Measurements from ENCODE around the gene IRF6.
A peak's percentile ranks its signal among the peaks of the same experiment; 100 is the strongest.

IRF6 gene

DNA sequence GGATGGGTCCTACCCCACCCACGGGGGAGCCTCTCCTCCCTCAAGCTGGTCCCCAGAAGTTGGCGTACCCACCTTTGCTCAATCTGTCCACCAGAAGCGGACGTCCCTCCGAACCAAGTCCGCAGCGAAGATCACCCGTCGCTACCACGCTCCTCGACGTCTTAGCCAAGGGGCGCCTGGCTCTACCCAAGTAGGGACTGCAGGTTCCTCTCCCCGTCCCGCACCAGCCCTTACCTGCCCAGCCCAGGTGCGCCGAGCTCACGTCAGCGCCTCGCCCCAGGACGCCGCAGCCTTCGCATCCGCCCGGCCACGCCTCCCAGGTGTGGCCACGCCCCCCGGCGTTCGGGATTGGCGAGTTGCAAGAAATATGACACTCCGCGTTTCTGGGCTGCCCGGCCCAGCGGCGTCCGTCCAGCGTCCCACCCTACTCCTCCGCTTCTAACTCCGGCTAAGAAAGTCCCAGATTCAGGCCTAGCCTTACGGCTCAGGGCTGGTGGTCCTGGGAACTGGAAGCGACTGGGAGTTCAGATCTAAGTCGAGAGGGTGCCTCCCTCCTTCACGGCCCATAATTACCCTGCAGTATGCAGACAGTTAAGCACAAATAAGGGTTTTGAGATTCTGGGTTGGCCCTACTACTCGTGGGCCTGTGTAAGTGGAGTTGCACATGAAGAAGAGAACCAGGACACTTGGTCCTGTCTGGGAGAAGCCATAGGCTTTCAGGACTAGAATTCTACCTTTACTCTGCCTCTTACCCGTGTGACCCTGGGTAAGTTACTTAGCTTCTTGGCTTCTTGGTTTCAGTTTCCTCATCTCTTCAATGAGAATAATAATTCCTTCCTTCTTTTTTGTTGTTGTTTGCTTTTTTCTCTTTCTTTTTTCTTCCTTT, at the start of gene IRF6:
IRF6 (minus strand) TSS at position 268 of the 886 bp plus-strand sequence. CDS start 4,729 bp downstream, outside the sequence.
- Histone ChIP-seq H2AFZ (ENCODE audit: low read depth, low read length) (no peak within 1 kb of the TSS), H3K27me3 (ENCODE audit: insufficient read depth, low read length) (peaks cover 45% of the 10 kb centered on the region), H3K36me3 (ENCODE audit: insufficient read depth, low read length) (no peaks in the 10 kb centered on the region), H3K4me1 (ENCODE audit: insufficient read depth, low read length) (peaks cover 5% of the 10 kb centered on the region), H3K4me3 (ENCODE audit: low read length) (peak within 1 kb of the TSS; percentile 28), H3K9me3 (ENCODE audit: low read length) (no peaks in the 10 kb centered on the region)

DNA sequence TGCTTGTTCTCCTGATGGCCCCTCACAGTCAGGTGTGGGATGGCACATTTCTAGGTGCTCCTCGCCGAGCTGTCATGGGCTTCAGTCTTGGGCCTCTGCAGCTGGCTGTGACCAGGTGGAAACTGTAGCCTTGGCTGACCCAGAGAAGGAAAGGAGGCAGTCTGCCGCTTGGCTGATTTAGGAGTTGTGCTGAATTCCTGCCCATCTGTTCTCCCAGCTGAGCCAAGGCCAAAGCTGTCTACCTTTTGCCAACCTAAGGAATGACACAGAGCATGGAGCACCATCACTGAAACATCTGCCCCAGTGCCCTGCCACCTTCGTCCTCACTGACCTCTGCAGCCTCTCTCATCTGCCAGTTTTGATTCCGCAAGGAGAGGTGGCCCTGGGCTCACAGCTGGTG, 49.7 kb upstream of the IRF6 start:
- Histone ChIP-seq H3K4me3 (ENCODE audit: low read length) (no peak overlapping the region), H3K36me3 (ENCODE audit: insufficient read depth, low read length) (peaks cover 29% of the 10 kb centered on the region), H3K27me3 (ENCODE audit: insufficient read depth, low read length) (no peaks in the 10 kb centered on the region), H3K4me1 (ENCODE audit: insufficient read depth, low read length) (no peaks in the 10 kb centered on the region), H2AFZ (ENCODE audit: low read depth, low read length) (no peak overlapping the region), H3K9me3 (ENCODE audit: low read length) (no peaks in the 10 kb centered on the region)

- Histone ChIP-seq H2AFZ (ENCODE audit: low read depth, low read length) (no peak overlapping the region), H3K36me3 (ENCODE audit: insufficient read depth, low read length) (peaks cover 29% of the 10 kb centered on the region), H3K9me3 (ENCODE audit: low read length) (no peaks in the 10 kb centered on the region), H3K27me3 (ENCODE audit: insufficient read depth, low read length) (no peaks in the 10 kb centered on the region), H3K4me1 (ENCODE audit: insufficient read depth, low read length) (no peaks in the 10 kb centered on the region), H3K4me3 (ENCODE audit: low read length) (no peak overlapping the region)
Measured at GRCh38 chr1:209855006-209855405, 49.1 kb upstream of the IRF6 start.

- Histone ChIP-seq H3K9me3 (ENCODE audit: low read length) (no peaks in the 10 kb centered on the region), H3K4me1 (ENCODE audit: insufficient read depth, low read length) (no peaks in the 10 kb centered on the region), H2AFZ (ENCODE audit: low read depth, low read length) (no peak overlapping the region), H3K27me3 (ENCODE audit: insufficient read depth, low read length) (no peaks in the 10 kb centered on the region), H3K36me3 (ENCODE audit: insufficient read depth, low read length) (peaks cover 35% of the 10 kb centered on the region), H3K4me3 (ENCODE audit: low read length) (no peak overlapping the region)
Measured at GRCh38 chr1:209854196-209854595, 48.3 kb upstream of the IRF6 start.

GRCh38 chr1:209853676-209854075, 47.7 kb upstream of the IRF6 start:
- Histone ChIP-seq H2AFZ (ENCODE audit: low read depth, low read length) (no peak overlapping the region), H3K36me3 (ENCODE audit: insufficient read depth, low read length) (peaks cover 40% of the 10 kb centered on the region), H3K9me3 (ENCODE audit: low read length) (no peaks in the 10 kb centered on the region), H3K4me3 (ENCODE audit: low read length) (no peak overlapping the region), H3K4me1 (ENCODE audit: insufficient read depth, low read length) (no peaks in the 10 kb centered on the region), H3K27me3 (ENCODE audit: insufficient read depth, low read length) (no peaks in the 10 kb centered on the region)

- no peak overlapping the region for H3K4me3 ChIP-seq (ENCODE audit: low read length)
- H3K36me3 ChIP-seq (ENCODE audit: insufficient read depth, low read length), result peaks cover 53% of the 10 kb centered on the region
- no peak overlapping the region for H2AFZ ChIP-seq (ENCODE audit: low read depth, low read length)
- no peaks in the 10 kb centered on the region for H3K27me3 ChIP-seq (ENCODE audit: insufficient read depth, low read length)
- H3K9me3 ChIP-seq (ENCODE audit: low read length), result no peaks in the 10 kb centered on the region
- H3K4me1 ChIP-seq (ENCODE audit: insufficient read depth, low read length), result no peaks in the 10 kb centered on the region
Measured at GRCh38 chr1:209850342-209850979, 44.5 kb upstream of the IRF6 start.

DNA sequence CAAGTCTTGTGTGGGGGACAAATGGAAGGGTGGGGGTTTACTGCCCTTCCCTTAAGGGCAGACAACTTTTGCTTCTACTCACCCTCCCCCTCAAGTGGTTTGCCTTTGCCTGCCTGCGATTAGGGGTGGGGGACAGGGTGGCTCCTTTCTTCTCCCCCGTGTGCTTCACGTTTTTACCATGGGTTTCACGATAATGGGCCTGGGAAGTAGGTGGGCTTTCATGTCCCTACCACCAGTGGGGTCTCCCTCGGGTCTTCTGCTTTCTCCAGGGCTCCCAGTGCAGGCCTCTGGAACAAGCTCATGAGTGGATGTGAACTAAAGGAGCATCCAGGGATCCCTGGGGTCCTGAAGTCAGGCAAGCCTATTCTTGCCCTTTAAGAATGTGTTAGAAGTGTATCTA, 43.4 kb upstream of the IRF6 start:
- Histone ChIP-seq H3K4me1 (ENCODE audit: insufficient read depth, low read length) (no peaks in the 10 kb centered on the region), H2AFZ (ENCODE audit: low read depth, low read length) (no peak overlapping the region), H3K36me3 (ENCODE audit: insufficient read depth, low read length) (peaks cover 63% of the 10 kb centered on the region), H3K9me3 (ENCODE audit: low read length) (no peaks in the 10 kb centered on the region), H3K4me3 (ENCODE audit: low read length) (no peak overlapping the region), H3K27me3 (ENCODE audit: insufficient read depth, low read length) (no peaks in the 10 kb centered on the region)

DNA sequence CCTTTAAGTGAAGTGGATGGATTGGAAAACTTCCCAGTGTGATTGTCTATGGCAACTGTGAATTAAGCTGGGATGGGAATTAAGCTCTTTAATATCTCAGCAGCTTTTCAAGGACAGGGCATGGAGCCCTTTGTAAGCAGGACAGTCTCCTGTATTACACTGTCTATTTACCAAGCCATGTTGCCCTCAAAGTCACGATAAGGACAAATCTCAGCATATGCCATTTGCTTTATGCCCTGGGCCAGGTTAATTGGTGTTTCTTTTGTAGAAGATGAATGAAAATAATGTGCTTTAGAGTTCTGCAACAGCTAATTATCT, 39.4 kb upstream of the IRF6 start:
- H3K9me3 ChIP-seq (ENCODE audit: low read length), result no peaks in the 10 kb centered on the region
- H3K4me1 ChIP-seq (ENCODE audit: insufficient read depth, low read length), result no peaks in the 10 kb centered on the region
- no peak overlapping the region for H3K4me3 ChIP-seq (ENCODE audit: low read length)
- H2AFZ ChIP-seq (ENCODE audit: low read depth, low read length), result no peak overlapping the region
- H3K36me3 ChIP-seq (ENCODE audit: insufficient read depth, low read length), result peaks cover 69% of the 10 kb centered on the region
- H3K27me3 ChIP-seq (ENCODE audit: insufficient read depth, low read length), result no peaks in the 10 kb centered on the region

DNA sequence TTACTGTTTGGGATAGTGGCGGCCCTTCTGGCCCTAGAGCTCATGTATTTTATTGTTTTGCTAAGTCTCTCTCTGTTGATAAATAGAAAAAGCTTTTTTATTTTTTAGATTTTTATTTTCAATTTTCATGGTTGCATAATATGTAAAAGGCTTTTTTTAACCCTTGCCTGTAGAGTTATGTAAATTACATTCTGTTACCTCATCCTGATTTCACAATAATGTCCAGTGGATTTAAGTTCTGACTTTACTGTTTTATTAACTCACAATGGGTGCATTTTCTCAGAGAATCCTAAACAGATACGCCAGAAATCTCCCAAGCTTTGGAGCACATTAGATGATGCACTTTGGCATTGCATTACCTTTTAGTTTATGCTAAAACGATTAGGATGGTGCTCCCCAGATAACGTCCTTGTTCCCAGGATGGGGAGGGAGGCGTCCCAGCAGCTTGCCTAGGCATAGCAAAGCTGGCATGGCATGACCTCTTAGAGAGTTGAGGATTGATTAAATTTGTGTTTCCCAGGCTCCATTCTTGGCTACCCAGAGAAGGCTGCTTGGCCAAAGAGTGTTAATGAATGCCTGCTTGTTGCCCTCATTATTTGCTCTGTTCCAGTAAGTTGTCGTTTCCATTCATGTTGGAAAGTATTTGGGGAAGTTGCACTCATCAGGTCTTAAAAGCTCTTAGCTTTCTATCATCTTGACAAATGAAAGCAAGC, 38.9 kb upstream of the IRF6 start:
- Histone ChIP-seq H3K4me1 (ENCODE audit: insufficient read depth, low read length) (no peaks in the 10 kb centered on the region), H2AFZ (ENCODE audit: low read depth, low read length) (no peak overlapping the region), H3K36me3 (ENCODE audit: insufficient read depth, low read length) (peaks cover 70% of the 10 kb centered on the region), H3K9me3 (ENCODE audit: low read length) (no peaks in the 10 kb centered on the region), H3K27me3 (ENCODE audit: insufficient read depth, low read length) (no peaks in the 10 kb centered on the region), H3K4me3 (ENCODE audit: low read length) (no peak overlapping the region)

DNA sequence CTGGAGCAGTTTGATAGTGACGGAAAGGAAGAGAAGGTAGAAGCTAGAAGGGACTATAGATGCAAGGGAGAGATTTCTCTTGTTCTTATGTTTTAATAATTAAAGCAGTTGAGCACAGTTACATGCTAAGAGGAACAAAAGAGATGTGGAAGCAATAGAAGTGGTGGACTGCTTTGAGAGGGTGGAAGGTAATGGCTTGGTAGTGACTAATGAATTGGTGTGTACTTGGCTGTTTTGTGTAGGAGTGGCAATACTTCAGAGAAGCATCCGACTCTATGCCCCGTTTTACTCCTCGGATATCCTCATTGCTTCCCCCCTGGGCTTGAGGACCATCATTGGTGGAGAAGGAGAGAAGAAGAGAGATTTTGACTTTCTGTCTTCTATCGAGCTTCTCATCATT, 34.7 kb upstream of the IRF6 start:
- Histone ChIP-seq H3K27me3 (ENCODE audit: insufficient read depth, low read length) (no peaks in the 10 kb centered on the region), H3K36me3 (ENCODE audit: insufficient read depth, low read length) (peaks cover 86% of the 10 kb centered on the region), H3K9me3 (ENCODE audit: low read length) (no peaks in the 10 kb centered on the region), H2AFZ (ENCODE audit: low read depth, low read length) (no peak overlapping the region), H3K4me1 (ENCODE audit: insufficient read depth, low read length) (no peaks in the 10 kb centered on the region), H3K4me3 (ENCODE audit: low read length) (no peak overlapping the region)

DNA sequence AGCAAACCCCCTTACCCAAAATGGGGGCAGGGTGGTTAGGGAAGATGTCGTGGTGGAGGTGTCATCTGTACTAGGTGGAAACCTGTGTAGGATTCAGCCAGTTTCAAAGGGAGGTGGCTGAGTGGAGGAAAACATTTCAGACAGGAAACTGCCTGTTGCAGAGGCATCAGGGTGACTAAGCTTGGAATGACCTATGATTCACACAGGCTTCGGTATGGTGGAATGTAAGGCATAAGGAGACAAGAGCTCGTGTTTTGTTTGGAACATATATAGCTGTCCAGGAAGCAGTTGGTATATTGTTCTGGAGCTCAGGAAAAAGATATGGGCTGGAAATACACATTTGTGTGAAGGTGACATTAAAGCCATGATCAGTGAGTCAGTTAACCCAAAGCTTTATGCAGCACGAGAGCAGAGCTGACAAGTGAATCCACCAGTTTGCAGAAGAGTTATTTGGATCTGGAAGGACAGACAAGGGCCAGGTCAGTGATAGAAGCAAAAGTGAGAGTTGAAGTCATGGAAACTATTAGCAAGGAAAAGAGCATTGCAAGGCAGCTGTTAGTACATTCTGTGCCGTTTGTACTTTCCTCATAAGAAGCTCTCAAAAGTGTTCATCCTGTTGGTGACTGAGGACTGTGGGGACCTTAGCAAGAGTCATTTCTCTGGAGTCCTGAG, 34.1 kb upstream of the IRF6 start:
- H3K4me3 ChIP-seq (ENCODE audit: low read length), result no peak overlapping the region
- no peaks in the 10 kb centered on the region for H3K4me1 ChIP-seq (ENCODE audit: insufficient read depth, low read length)
- peaks cover 86% of the 10 kb centered on the region for H3K36me3 ChIP-seq (ENCODE audit: insufficient read depth, low read length)
- H2AFZ ChIP-seq (ENCODE audit: low read depth, low read length), result no peak overlapping the region
- H3K9me3 ChIP-seq (ENCODE audit: low read length), result no peaks in the 10 kb centered on the region
- no peaks in the 10 kb centered on the region for H3K27me3 ChIP-seq (ENCODE audit: insufficient read depth, low read length)

DNA sequence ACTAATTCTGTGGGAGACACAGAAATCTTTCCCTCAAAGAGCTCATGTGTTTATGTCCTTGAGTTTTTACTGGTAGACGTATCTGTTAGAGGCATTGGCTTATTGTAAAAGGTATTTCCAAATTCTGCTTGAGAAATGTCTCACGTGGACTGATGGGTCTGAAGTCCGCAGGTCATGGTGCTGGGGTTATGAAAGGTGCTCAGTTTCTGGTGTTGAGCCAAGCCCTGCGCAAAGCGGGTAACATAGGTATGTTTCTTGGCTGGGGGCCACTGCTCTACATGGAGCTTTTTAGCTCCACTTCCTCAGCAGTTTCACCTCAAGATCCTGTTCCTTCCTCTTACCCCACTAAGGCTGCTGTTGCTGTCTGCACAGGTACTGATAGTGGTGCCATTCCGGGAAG, 32.6 kb upstream of the IRF6 start:
- Histone ChIP-seq H3K4me3 (ENCODE audit: low read length) (no peak overlapping the region), H3K27me3 (ENCODE audit: insufficient read depth, low read length) (no peaks in the 10 kb centered on the region), H3K36me3 (ENCODE audit: insufficient read depth, low read length) (peaks cover 89% of the 10 kb centered on the region), H3K9me3 (ENCODE audit: low read length) (no peaks in the 10 kb centered on the region), H2AFZ (ENCODE audit: low read depth, low read length) (no peak overlapping the region), H3K4me1 (ENCODE audit: insufficient read depth, low read length) (no peaks in the 10 kb centered on the region)

GRCh38 chr1:209837671-209838070, 31.7 kb upstream of the IRF6 start:
- Histone ChIP-seq H3K9me3 (ENCODE audit: low read length) (no peaks in the 10 kb centered on the region), H3K27me3 (ENCODE audit: insufficient read depth, low read length) (no peaks in the 10 kb centered on the region), H3K4me1 (ENCODE audit: insufficient read depth, low read length) (no peaks in the 10 kb centered on the region), H3K4me3 (ENCODE audit: low read length) (no peak overlapping the region), H2AFZ (ENCODE audit: low read depth, low read length) (no peak overlapping the region), H3K36me3 (ENCODE audit: insufficient read depth, low read length) (peaks cover 86% of the 10 kb centered on the region)
